ENCODE data around the gene UQCRHL.
"Not testable (repeated sequence)": the region's sequence is repeated elsewhere in the genome, so short reads cannot be mapped to it uniquely, and the experiment has no call there.

The UQCRHL gene

DNA sequence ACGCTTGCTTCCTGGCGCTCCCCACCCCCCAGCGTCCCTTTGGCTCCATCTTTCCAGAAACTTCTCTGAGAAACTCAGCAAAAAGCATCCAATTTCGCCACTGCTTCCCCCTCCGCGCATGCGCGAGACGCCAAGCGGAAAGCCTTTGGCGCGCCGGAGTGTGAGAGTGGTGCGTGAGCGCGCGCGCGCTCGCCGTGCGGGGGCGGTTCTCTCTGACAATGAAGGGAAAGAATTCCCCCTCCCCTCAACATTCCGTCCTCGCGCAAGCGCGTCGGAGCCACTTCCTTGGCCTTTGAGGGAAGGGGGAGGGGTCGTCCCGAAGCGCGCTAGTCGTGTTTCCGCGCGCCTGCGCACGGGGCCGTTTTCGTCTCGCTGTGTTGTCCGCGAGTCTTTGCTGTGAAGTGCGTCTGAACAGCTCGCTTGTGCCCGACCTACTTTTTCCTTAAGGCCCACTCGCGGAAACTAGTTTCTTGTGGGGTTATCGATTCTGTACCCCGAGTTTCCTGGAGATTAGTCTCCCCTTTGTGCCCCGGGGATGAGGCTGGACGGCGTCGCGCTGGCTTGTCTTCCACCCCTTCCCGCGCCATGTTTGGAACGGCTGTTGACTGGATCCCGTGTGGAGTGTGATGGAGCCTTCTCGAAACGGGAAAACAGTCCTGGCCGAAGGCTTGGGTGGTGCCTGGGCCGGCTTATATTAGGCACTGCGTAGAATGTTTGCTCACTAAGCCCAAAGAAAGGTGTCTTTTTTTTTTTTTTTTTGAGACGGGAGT lies 28.5 kb upstream of the UQCRHL start:
- peak overlapping the region; percentile 100 for H3K27ac ChIP-seq (ENCODE audit: low read depth, low read length)
- H3K4me3 ChIP-seq (ENCODE audit: low read depth in 1 of 5, low read length in 5 of 5): peak overlapping the region; percentile 70 to 91 (median 86)
- H3K27me3 ChIP-seq (ENCODE audit: control insufficient read depth in 5 of 5, insufficient read depth in 4 of 5, low read length in 5 of 5): peaks cover 0 to 6% (median 0%) of the 10 kb centered on the region in 5 donors
- no peaks in the 10 kb centered on the region for H3K9me3 ChIP-seq (ENCODE audit: control insufficient read depth in 5 of 5, low read length in 5 of 5)
- H3K36me3 ChIP-seq (ENCODE audit: control insufficient read depth in 5 of 5, insufficient read depth in 5 of 5, low read length in 5 of 5): no peaks in the 10 kb centered on the region
- H3K9ac ChIP-seq (ENCODE audit: low read length in 5 of 5): peak overlapping the region; percentile 98 to 100 (median 99)
- peaks cover 12 to 45% (median 26%) of the 10 kb centered on the region in 5 donors for H3K4me1 ChIP-seq (ENCODE audit: control insufficient read depth in 5 of 5, insufficient read depth in 5 of 5, low read length in 5 of 5)

- Histone ChIP-seq H3K9ac (ENCODE audit: low read length in 5 of 5) (peak overlapping the region; percentile 98 to 100 (median 99)), H3K9me3 (ENCODE audit: control insufficient read depth in 5 of 5, low read length in 5 of 5) (no peaks in the 10 kb centered on the region), H3K27me3 (ENCODE audit: control insufficient read depth in 5 of 5, insufficient read depth in 4 of 5, low read length in 5 of 5) (peaks cover 0 to 6% (median 0%) of the 10 kb centered on the region in 5 donors), H3K4me3 (ENCODE audit: low read depth in 1 of 5, low read length in 5 of 5) (peak overlapping the region; percentile 70 to 91 (median 86)), H3K4me1 (ENCODE audit: control insufficient read depth in 5 of 5, insufficient read depth in 5 of 5, low read length in 5 of 5) (peaks cover 12 to 51% (median 31%) of the 10 kb centered on the region in 5 donors), H3K27ac (ENCODE audit: low read depth, low read length) (peak overlapping the region; percentile 100), H3K36me3 (ENCODE audit: control insufficient read depth in 5 of 5, insufficient read depth in 5 of 5, low read length in 5 of 5) (no peaks in the 10 kb centered on the region)
Observed at GRCh38 chr1:15835205-15835740, 27.8 kb upstream of the UQCRHL start.

GRCh38 chr1:15834406-15835204 lies 27.2 kb upstream of the UQCRHL start:
- no peaks in the 10 kb centered on the region for H3K36me3 ChIP-seq (ENCODE audit: control insufficient read depth in 5 of 5, insufficient read depth in 5 of 5, low read length in 5 of 5)
- H3K9ac ChIP-seq (ENCODE audit: low read length in 5 of 5): peak overlapping the region; percentile 98 to 100 (median 99)
- peaks cover 12 to 57% (median 31%) of the 10 kb centered on the region in 5 donors for H3K4me1 ChIP-seq (ENCODE audit: control insufficient read depth in 5 of 5, insufficient read depth in 5 of 5, low read length in 5 of 5)
- H3K9me3 ChIP-seq (ENCODE audit: control insufficient read depth in 5 of 5, low read length in 5 of 5): no peaks in the 10 kb centered on the region
- H3K27me3 ChIP-seq (ENCODE audit: control insufficient read depth in 5 of 5, insufficient read depth in 4 of 5, low read length in 5 of 5): peaks cover 0 to 6% (median 0%) of the 10 kb centered on the region in 5 donors
- peak overlapping the region; percentile 100 for H3K27ac ChIP-seq (ENCODE audit: low read depth, low read length)
- peak overlapping the region; percentile 70 to 91 (median 88) for H3K4me3 ChIP-seq (ENCODE audit: low read depth in 1 of 5, low read length in 5 of 5)

GRCh38 chr1:15833842-15834405 lies 26.5 kb upstream of the UQCRHL start:
- H3K27ac ChIP-seq (ENCODE audit: low read depth, low read length): peak overlapping the region; percentile 100
- peaks cover 12 to 60% (median 31%) of the 10 kb centered on the region in 5 donors for H3K4me1 ChIP-seq (ENCODE audit: control insufficient read depth in 5 of 5, insufficient read depth in 5 of 5, low read length in 5 of 5)
- no peaks in the 10 kb centered on the region for H3K9me3 ChIP-seq (ENCODE audit: control insufficient read depth in 5 of 5, low read length in 5 of 5)

GRCh38 chr1:15833069-15833679 lies 25.7 kb upstream of the UQCRHL start:
- Histone ChIP-seq H3K9ac (ENCODE audit: low read length in 5 of 5) (peak overlapping the region in 4 of 5 donors; percentile 83 to 100 (median 98)), H3K27ac (ENCODE audit: low read depth, low read length) (peak overlapping the region; percentile 100), H3K4me3 (ENCODE audit: low read depth in 1 of 5, low read length in 5 of 5) (peak overlapping the region; percentile 70 to 91 (median 88)), H3K4me1 (ENCODE audit: control insufficient read depth in 5 of 5, insufficient read depth in 5 of 5, low read length in 5 of 5) (peaks cover 12 to 60% (median 31%) of the 10 kb centered on the region in 5 donors), H3K27me3 (ENCODE audit: control insufficient read depth in 5 of 5, insufficient read depth in 4 of 5, low read length in 5 of 5) (peaks cover 0 to 6% (median 0%) of the 10 kb centered on the region in 5 donors), H3K9me3 (ENCODE audit: control insufficient read depth in 5 of 5, low read length in 5 of 5) (no peaks in the 10 kb centered on the region), H3K36me3 (ENCODE audit: control insufficient read depth in 5 of 5, insufficient read depth in 5 of 5, low read length in 5 of 5) (no peaks in the 10 kb centered on the region)

More at GRCh38 chr1:15833842-15834405, 26.5 kb upstream of the UQCRHL start:
- H3K4me3 ChIP-seq (ENCODE audit: low read depth in 1 of 5, low read length in 5 of 5): peak overlapping the region; percentile 70 to 91 (median 88)
- H3K9ac ChIP-seq (ENCODE audit: low read length in 5 of 5): peak overlapping the region; percentile 83 to 100 (median 98)
- H3K36me3 ChIP-seq (ENCODE audit: control insufficient read depth in 5 of 5, insufficient read depth in 5 of 5, low read length in 5 of 5): no peaks in the 10 kb centered on the region
- peaks cover 0 to 6% (median 0%) of the 10 kb centered on the region in 5 donors for H3K27me3 ChIP-seq (ENCODE audit: control insufficient read depth in 5 of 5, insufficient read depth in 4 of 5, low read length in 5 of 5)

DNA sequence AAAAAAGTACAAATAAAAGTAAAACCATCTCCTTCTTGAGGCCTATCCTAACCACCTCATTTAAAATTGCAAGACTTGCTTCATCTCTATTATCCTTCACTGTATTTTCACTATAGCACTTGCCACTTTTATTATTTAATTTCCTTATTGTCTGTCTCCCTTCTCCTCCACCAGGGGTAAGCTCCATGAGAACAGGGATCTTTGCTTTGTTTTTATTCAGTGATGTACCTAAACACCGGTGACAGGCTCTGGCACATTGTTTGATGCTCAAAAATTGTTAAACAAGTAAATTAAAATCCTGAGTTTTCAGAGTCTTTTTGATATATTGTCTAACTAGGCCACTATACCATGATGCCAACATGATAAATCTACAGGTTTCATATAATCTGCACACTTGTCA lies 22.8 kb upstream of the UQCRHL start:
- H3K9me3 ChIP-seq (ENCODE audit: control insufficient read depth in 5 of 5, low read length in 5 of 5): no peaks in the 10 kb centered on the region
- peaks cover 5 to 45% (median 25%) of the 10 kb centered on the region in 5 donors for H3K4me1 ChIP-seq (ENCODE audit: control insufficient read depth in 5 of 5, insufficient read depth in 5 of 5, low read length in 5 of 5)
- no peaks in the 10 kb centered on the region for H3K27me3 ChIP-seq (ENCODE audit: control insufficient read depth in 5 of 5, insufficient read depth in 4 of 5, low read length in 5 of 5)
- H3K27ac ChIP-seq (ENCODE audit: low read depth, low read length): no peak overlapping the region
- H3K9ac ChIP-seq (ENCODE audit: low read length in 5 of 5): no peak overlapping the region
- H3K4me3 ChIP-seq (ENCODE audit: low read depth in 1 of 5, low read length in 5 of 5): no peak overlapping the region
- H3K36me3 ChIP-seq (ENCODE audit: control insufficient read depth in 5 of 5, insufficient read depth in 5 of 5, low read length in 5 of 5): no peaks in the 10 kb centered on the region

DNA sequence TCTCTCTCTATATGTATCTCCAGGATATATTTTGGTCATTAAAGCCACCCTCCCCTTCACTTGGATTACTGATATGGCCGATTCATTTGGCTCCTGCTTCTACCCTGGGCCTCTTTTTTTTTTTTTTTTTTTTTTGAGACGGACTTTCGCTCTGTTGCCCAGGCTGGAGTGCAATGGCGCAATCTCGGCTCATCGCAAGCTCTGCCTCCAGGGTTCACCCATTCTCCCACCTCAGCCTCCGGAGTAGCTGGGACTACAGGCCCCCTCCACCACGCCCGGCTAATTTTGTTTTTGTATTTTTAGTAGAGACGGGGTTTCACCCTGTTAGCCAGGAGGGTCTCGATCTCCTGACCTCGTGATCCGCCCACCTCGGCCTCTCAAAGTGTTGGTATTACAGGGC lies 21.5 kb upstream of the UQCRHL start:
- H3K4me3 ChIP-seq (ENCODE audit: low read depth in 1 of 5, low read length in 5 of 5): not testable (repeated sequence)

GRCh38 chr1:15827567-15827966 lies 20.1 kb upstream of the UQCRHL start:
- not testable (repeated sequence) for H3K36me3 ChIP-seq (ENCODE audit: control insufficient read depth in 5 of 5, insufficient read depth in 5 of 5, low read length in 5 of 5); H3K27me3 ChIP-seq (ENCODE audit: control insufficient read depth in 5 of 5, insufficient read depth in 4 of 5, low read length in 5 of 5); H3K4me3 ChIP-seq (ENCODE audit: low read depth in 1 of 5, low read length in 5 of 5); H3K9me3 ChIP-seq (ENCODE audit: control insufficient read depth in 5 of 5, low read length in 5 of 5); H3K9ac ChIP-seq (ENCODE audit: low read length in 5 of 5); H3K27ac ChIP-seq (ENCODE audit: low read depth, low read length)
- peaks cover 0 to 25% (median 14%) of the 10 kb centered on the region in 5 donors for H3K4me1 ChIP-seq (ENCODE audit: control insufficient read depth in 5 of 5, insufficient read depth in 5 of 5, low read length in 5 of 5)

More for the DNA sequence above, 21.5 kb upstream of the UQCRHL start:
- peaks cover 0 to 37% (median 16%) of the 10 kb centered on the region in 5 donors for H3K4me1 ChIP-seq (ENCODE audit: control insufficient read depth in 5 of 5, insufficient read depth in 5 of 5, low read length in 5 of 5)
- not testable (repeated sequence) for H3K9ac ChIP-seq (ENCODE audit: low read length in 5 of 5); H3K9me3 ChIP-seq (ENCODE audit: control insufficient read depth in 5 of 5, low read length in 5 of 5); H3K27me3 ChIP-seq (ENCODE audit: control insufficient read depth in 5 of 5, insufficient read depth in 4 of 5, low read length in 5 of 5); H3K27ac ChIP-seq (ENCODE audit: low read depth, low read length); H3K36me3 ChIP-seq (ENCODE audit: control insufficient read depth in 5 of 5, insufficient read depth in 5 of 5, low read length in 5 of 5)

GRCh38 chr1:15826810-15827507 lies 19.5 kb upstream of the UQCRHL start:
- Histone ChIP-seq H3K4me3 (ENCODE audit: low read depth in 1 of 5, low read length in 5 of 5) (no peak overlapping the region), H3K9me3 (ENCODE audit: control insufficient read depth in 5 of 5, low read length in 5 of 5) (no peaks in the 10 kb centered on the region), H3K27ac (ENCODE audit: low read depth, low read length) (no peak overlapping the region), H3K4me1 (ENCODE audit: control insufficient read depth in 5 of 5, insufficient read depth in 5 of 5, low read length in 5 of 5) (peaks cover 0 to 23% (median 14%) of the 10 kb centered on the region in 5 donors), H3K27me3 (ENCODE audit: control insufficient read depth in 5 of 5, insufficient read depth in 4 of 5, low read length in 5 of 5) (no peaks in the 10 kb centered on the region), H3K9ac (ENCODE audit: low read length in 5 of 5) (no peak overlapping the region), H3K36me3 (ENCODE audit: control insufficient read depth in 5 of 5, insufficient read depth in 5 of 5, low read length in 5 of 5) (no peaks in the 10 kb centered on the region)
